H1 (cell line): Measurements from ENCODE around the gene ADGRL3. TPM values are rescaled to one million over a fixed set of nuclear protein-coding genes. Genes with fewer than 3 reads are reported as not detected.

Experiments used
- MAFK ChIP-seq: IDR thresholded peaks from 2 replicates; pipeline ENCODE4 v1.6.1; 2012; ENCODE audit warnings: low read depth, mild to moderate bottlenecking, improper control_type of control experiment, low read length
- polyA plus RNA-seq, 7 experiments: library from polyadenylated mRNA; depleted of rRNA in 3 of 7; stranded (reverse) in 5 of 7; unstranded in 2 of 7; fragments of >200 nt in 5 of 7; fragments of 200-250 nt in 2 of 7; gene quantifications; 1 replicate in 5 of 7; 2 replicates in 1 of 7; 4 replicates in 1 of 7; pipeline versions ENCODE4 v1.2.1 to v1.2.3, GENCODE V29; 2011 to 2013; ENCODE audit warnings: missing spikeins in 2 of 7, mixed read lengths in 2 of 7
- total RNA-seq: library from RNA; stranded (reverse); fragmentation: NEBNext Ultra II Directional; extraction: Animal tissue kit (Norgen Biotek cat#: 25700); gene quantifications from 2 replicates; pipeline ENCODE4 v1.2.1, GENCODE V29; 2021

The ADGRL3 gene
- total and polyA plus RNA-seq, 2 of the 8 experiments (the other 6 are each of a cell fraction or from before 2014, with no cell fraction given), result 6.6 to 13.0 TPM

- TF ChIP-seq MAFK, result no peak
Measured at GRCh38 chr4:61820136-61820535, 620.0 kb downstream of the ADGRL3 start (continued).
